GM19240 (cell line): Measurements from ENCODE around the gene SLC45A1.

ENCODE experiments used
- DNase-seq: peaks from one replicate; pipeline ENCODE4 v3.0.0; 2011; ENCODE audit warnings: low spot score; ENCODE audit not compliant: insufficient read length

Gene SLC45A1

DNA sequence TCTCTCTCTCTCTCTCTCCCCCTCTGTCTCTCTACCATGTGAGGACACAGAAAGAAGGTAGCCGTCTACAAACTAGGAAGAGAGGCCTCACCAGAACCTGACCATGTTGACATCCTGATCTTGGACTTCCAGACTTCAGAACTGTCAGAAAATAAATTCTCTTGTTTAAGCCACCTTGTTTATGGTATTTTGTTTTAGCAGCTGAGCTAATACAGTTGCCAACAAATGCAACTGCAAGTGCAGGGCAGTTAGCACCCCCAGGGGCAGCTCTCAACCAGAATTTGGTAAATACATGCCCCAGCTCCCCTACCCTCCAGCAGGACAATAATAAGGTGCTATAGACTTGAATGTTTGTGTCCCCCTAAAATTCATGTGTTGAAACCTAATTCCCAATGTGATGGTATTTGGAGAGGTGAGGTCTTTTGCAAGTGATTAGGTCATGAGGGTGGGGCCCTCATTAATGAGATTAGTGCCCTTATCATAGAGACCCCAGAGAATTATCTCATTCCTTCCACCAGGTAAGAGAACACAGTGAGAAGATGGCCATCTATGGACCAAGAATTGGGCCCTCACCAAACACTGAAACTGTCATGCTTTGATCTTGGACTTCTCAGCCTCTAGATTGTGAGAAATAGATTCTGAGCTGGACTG is 6.7 kb upstream of the SLC45A1 start:
- no peak for DNase-seq

DNA sequence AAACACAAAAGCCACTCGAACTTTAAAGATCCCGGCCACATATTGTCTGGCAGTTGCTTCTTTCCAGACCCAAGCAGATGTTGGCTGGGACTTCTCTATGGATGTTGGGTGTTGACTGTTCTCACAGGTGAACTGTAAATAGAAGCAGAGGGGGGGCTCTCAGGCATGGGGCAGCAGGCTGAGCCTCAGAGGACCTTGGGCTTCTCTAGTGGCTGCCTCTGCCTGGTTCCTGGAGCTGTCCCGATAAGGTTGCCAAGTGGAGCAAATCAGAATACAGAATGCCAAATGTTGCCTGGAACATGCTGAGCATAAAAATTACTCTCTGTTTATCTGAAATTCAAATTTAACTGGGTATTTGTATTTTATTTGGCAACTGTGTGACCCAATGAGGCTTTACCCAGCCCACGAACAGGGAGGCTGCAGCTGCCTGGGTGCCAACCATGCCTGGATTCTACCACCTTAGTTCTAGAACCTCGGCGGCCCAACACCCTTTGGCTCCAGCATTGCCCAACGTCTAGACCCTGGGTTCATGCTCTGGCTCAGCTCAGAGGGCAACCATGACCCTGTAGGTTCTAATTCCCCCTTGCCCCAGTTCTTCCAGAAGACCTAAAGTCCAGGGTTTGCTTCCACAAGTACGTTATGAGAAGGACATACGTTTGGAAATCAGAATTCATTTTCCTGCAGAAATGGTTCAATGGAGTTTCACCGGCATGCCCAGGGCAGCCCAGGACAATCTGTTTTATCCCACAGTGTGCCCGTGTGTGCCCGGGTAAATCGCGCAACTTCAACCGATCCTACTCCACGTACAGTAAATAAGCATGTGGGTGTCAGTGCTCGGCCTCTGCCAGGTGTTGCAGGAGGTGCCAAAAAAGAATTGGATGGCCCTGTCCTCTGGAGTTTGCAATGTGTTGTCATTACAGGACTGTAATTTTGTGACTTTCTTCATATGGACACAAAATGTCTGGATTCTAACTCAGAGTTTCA is 5.4 kb upstream of the SLC45A1 start:
- no peak for DNase-seq

DNA sequence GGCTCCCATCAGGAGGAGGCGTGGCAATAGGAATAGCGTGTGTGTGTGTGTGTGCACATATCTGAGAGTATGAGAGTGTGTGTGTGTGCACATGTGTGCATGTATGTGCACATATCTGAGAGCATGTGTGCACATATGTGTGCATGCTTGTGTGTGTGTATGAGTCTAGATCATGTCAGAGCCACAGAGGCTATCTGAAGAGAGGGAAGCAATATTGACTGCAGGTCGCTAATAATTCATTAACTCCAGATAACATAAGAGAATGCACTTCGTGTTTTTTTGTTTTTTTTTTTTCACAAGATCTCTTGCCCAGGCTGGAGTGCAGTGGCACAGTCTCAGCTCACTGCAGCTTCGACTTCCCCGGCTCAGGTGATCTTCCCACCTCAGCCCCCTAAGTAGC is 4.7 kb upstream of the SLC45A1 start:
- DNase-seq = no peak

DNA sequence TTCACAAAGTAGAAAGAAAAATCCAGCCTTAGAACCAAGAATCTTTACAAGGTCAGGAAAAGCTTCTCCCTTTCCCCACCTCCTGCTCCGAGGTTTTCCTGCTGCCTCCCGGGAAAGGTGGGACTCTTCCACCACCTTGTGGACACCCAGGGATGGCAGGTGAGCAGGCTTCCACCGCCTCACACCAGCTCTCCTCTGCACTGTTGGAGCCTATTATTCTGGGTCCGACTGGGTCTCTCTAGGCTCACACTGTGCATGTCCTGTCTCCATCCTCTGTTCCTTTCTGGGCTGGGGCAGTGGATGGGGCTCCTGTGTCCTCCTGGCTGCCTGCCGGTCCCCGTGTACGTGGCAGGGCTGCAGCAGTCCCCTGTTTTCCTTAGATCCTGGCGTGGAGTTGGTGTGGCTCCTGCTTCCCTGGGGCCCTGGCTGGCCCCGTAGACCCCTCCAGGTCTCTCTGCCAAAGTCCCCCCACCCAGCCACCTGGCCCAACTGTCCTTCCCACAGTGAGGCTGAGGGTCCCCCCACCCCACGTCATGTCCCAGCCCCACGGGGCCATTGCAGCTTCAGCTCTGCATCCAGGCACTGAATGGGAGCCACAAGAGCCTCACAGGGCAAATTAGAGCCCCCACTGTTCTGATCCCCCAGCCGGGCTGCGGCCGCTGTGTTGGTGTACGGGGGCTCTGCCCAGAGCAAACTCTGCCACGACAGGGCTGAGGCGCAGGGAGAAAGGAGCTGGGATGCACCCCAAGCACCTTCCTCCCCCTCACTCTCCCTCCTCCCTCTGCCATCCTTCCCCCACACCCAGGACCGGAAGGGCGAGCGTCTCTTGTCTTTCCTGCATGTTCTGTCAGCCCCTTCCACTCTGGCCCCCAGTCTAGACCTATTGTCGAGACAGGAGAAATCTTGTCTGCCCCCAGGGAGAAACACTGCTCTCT is 3.3 kb upstream of the SLC45A1 start:
- peak; percentile 54 for DNase-seq

DNA sequence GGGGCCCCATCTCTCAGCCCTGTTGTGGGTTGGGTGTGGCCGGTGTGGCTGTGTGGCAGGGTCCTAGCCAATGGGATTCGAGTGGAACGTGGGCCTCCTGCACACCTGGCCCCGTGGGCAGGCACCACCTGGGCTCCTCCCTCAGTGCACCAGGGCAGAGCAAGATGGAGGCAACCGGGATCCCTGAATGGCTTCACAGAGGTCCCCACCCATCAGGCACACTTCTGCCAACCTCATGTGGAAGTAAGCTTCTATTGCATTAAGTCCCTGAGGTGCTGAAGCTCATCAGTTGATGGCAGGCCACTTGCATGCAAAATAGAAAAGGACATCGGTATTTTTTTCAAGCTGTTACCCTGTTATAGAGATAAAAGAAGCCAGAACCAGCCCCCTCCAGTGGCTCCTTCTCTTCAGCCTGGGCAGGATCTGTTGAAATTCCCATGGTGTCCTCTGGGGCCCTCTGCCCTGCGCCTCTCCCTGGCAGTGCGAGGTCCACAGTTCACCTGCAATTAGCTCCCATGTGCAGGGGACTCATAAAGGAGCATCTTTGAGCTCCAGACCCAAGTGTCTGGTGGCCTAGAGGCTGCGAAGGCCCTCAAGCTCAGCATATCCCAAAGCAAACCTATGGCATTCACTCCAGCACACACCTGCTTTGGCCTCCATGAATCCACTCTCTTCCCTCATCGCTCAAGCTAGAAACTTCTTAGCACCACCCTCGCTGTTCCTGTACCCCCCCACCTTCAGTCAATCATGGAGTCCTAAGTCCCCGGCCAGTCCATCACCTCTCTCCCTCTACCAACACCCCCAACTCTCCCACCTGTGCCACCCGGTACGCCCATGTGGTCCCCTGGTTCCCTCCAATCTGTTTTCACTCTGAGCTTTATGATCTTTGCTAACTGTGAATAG is 2.1 kb upstream of the SLC45A1 start:
- no peak for DNase-seq

DNA sequence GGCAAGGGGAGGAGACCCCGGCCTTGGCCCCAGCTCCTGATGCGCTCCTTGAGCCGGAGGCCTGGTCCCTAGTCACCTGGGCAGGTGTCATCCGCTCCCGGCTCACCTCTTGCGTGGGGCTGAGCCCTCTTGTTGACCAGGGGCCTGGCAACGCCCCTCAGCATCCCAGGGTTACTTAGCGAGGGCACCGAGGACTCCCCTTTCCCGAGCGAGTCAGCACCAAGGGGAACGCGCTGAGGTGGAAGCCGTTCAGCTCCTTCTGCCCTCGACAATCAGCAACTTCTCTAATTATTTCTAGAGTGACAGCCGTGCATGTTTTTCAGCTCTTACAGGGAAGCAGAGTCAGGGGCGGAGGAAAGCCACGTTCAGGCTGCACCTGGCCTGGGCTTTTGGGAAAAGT is 522 bp downstream of the SLC45A1 start:
- DNase-seq = no peak

DNA sequence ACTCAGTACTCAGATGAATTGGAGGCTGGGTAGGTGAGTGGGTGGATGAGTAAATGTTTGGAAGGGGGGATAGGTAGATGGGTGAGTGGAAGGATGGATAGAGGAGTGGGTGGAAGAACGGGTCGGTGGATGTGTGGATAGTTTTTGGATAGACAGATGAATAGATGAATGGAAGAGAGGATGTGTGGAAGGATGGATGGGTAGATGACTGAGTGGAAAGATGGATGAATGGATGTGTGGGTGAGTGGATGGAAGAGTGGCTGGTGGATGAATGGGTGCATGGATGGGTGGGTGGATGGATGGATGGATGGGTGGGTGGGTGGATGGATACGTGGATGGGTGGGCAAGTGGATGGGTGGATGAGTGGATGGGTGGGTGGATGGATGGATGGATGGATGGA is 3.7 kb downstream of the SLC45A1 start:
- DNase-seq = no peak

DNA sequence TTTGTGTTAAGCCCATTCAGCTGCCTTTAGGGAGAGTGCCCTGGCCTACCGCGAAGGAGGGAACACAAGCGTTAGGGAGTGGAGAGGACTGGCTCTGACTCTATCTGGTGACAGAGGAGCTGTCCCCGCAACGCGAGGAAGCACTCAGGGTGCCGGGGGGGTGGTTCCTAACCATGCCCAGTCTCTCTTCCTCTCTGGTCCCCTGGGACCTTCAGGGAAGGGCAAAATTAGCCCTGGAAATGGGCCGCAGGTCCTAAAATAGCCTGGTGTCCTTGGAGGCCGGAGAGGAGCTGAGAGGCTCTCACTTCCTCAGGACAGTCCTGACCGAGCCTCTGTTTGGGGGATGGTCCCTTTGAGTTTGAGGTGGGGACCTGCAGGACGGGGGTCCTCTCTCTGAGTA is 5.8 kb downstream of the SLC45A1 start:
- DNase-seq = no peak

DNA sequence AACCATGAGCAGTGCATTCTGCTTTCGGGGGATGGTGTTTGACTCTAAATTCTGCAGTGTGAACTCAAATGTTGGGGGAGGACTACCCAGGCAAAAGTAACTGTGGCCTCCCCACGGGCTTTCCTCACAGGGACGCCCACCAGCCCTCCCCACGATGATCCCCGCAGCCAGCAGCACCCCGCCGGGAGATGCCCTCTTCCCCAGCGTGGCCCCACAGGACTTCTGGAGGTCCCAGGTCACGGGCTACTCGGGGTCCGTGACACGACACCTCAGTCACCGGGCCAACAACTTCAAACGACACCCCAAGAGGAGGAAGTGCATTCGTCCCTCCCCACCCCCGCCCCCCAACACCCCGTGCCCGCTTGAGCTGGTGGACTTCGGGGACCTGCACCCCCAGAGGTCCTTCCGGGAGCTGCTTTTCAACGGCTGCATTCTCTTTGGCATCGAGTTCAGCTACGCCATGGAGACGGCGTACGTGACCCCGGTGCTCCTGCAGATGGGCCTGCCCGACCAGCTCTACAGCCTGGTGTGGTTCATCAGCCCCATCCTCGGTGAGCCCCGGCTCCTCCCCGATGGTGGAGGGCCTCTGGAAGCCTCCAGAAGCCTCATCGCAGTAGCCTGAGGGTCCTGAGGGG is 6.4 kb downstream of the SLC45A1 start:
- no peak for DNase-seq

DNA sequence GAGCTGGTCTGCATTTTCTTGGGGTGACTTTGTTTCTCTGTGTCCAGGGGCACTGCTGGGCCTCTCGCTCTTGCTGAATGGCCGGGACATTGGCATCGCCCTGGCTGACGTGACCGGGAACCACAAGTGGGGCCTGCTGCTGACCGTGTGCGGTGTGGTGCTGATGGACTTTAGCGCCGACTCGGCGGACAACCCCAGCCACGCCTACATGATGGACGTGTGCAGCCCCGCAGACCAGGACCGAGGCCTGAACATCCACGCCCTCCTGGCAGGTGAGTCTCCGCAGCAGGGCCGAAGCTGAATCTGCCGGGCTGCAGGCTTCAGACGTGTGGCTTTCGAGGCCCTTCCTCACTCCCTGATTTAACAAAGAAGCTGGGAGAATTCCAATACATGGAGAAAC is 7.9 kb downstream of the SLC45A1 start:
- no peak for DNase-seq

DNA sequence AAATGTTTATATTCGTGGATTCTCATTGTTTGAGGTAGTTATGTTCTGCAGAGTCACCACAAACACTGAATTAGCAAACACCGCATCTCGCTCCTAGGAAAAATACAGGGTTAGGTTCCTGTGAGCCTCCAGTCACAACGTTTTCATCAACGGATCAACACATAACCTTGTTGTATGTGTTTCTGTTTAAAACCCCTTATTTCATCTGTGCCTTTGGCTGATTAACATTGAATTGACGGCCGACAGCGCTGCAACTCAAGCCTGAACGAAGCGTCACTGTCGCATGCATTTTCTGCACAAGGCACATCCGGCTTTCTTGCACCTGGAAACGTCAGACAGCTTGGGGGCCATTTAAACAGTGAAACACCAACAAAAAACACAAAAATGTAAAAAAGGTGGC is 8.4 kb downstream of the SLC45A1 start:
- no peak for DNase-seq

DNA sequence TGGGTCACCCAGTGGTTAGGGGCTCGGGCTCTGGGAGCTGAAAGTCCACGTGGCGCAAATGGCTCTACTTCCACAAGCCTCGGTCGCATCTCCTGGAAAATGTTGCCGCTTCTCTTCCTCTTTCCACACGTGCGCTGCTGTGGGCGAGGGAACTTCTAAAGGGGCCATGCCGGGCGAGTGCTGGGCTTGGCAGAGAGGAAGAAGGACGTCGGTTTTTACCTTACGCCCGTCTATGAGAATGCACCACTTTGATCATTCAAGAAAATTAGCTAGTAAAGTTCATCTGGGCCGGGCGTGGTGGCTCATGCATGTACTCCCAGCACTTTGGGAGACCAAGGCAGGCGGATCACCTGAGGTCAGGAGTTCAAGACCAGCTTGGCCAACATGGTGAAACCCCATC is 10.4 kb downstream of the SLC45A1 start:
- DNase-seq = no peak

DNA sequence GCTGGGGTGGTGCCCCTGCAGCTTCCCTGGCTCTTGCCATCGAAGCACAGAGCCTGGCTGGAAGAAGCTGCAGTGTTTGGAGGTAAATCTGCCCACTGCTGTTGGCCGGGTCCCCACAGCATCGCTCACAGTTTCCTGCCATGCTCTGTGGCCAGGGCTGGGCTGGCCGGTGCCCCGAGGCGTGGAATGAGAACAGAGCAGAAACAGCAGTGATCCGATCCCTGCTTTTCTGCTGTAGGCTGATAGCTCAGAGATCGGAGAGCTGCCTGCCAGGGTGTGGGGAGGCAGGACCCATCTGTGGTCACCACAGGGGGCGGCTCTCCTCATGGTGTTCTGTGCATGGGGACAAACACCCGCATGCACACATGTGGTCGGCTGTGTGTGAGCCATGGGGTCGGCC is 11.5 kb downstream of the SLC45A1 start:
- no peak for DNase-seq

DNA sequence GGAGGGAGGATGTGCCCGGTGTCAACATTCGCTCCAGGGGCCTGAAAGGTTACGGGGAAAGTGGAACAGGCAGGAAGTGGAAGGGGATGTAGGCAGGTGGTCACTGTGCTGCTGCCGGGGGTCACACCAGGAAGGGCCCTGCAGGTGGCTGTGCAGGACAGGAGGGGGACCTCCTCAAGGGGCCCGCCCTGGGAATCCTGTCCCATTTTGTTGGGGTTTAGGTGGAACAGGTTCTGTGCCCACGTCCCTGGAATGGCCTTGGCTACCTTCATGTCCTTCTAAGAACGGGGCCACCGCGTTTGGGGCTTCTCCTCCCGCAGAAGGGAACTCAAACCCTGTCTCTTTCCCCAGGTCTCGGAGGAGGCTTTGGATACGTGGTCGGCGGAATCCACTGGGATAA is 11.9 kb downstream of the SLC45A1 start:
- no peak for DNase-seq

DNA sequence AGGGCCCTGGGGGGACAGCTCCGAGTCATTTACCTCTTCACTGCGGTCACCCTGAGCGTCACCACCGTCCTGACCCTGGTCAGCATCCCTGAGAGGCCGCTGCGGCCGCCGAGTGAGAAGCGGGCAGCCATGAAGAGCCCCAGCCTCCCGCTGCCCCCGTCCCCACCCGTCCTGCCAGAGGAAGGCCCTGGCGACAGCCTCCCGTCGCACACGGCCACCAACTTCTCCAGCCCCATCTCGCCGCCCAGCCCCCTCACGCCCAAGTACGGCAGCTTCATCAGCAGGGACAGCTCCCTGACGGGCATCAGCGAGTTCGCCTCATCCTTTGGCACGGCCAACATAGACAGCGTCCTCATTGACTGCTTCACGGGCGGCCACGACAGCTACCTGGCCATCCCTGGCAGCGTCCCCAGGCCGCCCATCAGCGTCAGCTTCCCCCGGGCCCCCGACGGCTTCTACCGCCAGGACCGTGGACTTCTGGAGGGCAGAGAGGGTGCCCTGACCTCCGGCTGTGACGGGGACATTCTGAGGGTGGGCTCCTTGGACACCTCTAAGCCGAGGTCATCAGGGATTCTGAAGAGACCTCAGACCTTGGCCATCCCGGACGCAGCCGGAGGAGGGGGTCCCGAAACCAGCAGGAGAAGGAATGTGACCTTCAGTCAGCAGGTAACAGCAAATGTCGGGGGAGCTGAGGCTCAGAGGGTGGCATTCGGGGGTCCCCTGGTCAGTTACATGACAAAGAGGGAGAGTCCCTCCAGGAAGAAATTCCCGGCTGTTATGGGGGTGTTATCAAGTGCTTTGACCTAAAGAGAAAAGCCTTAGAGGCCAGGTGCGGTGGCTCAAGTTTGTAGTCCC is 12.6 kb downstream of the SLC45A1 start:
- DNase-seq = no peak

DNA sequence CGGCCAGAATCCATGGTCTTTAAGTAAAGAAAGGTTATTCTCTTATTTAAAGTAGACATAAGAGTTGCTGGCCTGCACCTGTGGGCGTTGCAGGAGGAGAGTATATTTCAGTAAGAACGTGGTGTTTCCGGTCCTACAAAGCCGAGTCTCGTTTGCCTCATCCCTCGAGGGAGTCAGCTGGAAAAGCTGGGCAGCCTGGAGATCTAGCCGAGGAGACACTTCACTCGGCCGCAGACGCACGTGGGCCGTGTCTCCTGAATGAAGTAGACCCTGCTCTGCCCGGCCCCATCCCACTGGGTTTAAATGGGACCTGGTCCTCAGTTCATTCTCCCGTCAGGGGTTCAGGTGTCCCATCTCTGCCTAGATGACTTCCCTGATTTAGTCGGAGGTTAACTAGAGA is 14.9 kb downstream of the SLC45A1 start:
- no peak for DNase-seq

DNA sequence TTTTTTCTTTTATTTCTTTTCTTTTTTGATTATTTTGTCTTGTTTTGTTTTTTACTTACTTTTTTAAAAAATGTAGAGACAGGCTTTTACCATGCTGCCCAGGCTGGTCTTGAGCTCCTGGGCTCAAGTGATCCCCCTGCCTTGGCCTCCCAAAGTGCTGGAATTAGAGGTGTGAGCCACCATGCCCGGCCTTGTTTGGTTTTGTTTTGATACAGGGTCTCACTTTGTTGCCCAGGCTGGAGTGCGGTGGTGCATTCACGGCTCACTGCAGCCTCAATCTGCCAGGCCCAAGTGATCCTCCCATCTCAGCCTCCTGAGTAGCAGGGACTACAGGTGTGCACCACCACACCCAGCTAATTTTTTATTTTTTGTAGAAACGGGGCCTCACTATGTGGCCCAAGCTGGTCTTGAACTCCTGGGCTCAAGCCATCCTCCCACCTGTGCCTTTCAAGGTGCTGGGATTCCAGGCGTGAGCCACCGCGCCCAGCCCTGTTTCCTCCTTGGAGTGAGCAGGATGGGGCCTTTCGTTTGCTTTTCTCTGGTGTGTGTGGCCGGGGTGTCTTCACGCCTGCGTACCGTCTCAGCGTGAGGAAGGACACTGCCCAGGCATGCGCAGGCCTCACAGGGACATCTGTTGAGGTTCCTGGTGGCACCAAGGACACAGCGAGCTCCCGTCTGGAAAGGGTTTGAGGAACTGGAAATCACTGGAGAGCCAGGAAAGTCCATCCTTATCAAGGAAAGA is 15.5 kb downstream of the SLC45A1 start:
- no peak for DNase-seq

DNA sequence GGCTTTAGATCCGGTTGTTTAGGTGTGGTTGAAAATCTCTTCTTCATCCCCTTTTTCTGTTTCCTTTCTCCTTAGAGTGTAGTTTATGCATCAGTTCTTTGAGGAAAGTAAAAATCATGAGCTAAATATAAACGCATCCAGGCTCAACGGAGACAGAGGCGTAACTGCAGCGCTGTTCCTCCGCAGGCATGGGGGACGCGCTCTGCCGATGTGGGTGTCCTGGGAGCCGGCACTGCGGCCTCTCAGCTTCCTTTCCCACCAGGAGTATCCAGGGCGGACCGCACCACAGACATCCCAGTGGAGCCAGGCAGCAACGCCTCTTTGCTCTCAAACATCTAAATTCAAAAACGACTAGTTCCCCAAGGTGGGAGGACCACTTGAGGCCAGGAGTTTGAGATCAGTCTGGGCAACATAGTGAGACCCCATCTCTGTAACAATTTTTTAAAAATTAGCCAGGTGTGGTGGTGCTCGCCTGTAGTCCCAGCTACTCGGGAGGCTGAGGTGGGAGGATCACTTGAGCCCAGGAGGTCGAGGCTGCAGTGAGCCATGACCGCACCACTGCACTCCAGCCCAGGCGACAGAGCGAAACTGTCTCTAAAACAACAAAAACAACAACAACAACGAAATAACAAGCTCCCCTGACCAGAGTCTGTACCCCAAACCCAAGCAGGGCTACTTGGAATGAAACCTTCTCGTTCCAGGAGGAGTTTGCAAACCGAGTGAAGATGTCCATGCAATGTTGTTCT is 16.4 kb downstream of the SLC45A1 start:
- DNase-seq = no peak
